Fibroblast of lung (primary cell): ENCODE measurements around the gene CCL25. TPM values are rescaled to one million over a fixed set of nuclear protein-coding genes. Genes with fewer than 3 reads are reported as not detected.

Experiments
- DNase-seq, 2 donors: peaks; one replicate each; pipeline versions ENCODE4 v3.0.0 to v3.0.0-alpha.2; 2010; ENCODE audit warnings: low read depth in 2 of 2
- H2AFZ ChIP-seq: 2 replicates; pipeline ENCODE4 v1.5.1; 2012; ENCODE audit warnings: low read length, control low read depth, inconsistent platforms
- H3K27ac ChIP-seq: 2 replicates; pipeline ENCODE4 v1.5.1; 2011; ENCODE audit warnings: low read length, control low read depth; ENCODE audit not compliant: insufficient read depth
- H3K27me3 ChIP-seq: 2 replicates; pipeline ENCODE4 v1.5.1; 2011; ENCODE audit warnings: mild to moderate bottlenecking, low read length; ENCODE audit not compliant: control insufficient read depth, insufficient read depth
- H3K36me3 ChIP-seq: 2 replicates; pipeline ENCODE4 v1.5.1; 2011; ENCODE audit warnings: low read length; ENCODE audit not compliant: control insufficient read depth, insufficient read depth
- H3K4me1 ChIP-seq: 2 replicates; pipeline ENCODE4 v1.5.1; 2011; ENCODE audit warnings: low read length; ENCODE audit not compliant: control insufficient read depth, insufficient read depth; ENCODE audit errors: extremely low read depth
- H3K4me2 ChIP-seq: 2 replicates; pipeline ENCODE4 v1.5.1; 2011; ENCODE audit warnings: low read length, control low read depth; ENCODE audit not compliant: insufficient read depth; ENCODE audit errors: extremely low read depth
- H3K4me3 ChIP-seq, 4 experiments: fragments of 200-600 bp in 1 of 4; sonication (generic) in 1 of 4; replicated peaks in 1 of 4; 2 replicates each; pipeline ENCODE4 v1.5.1; 2011 to 2016; ENCODE audit warnings: low read length in 4 of 4, low read depth in 3 of 4, mild to moderate bottlenecking in 3 of 4, control low read depth in 2 of 4, inconsistent platforms in 1 of 4, mixed read lengths in 1 of 4; ENCODE audit not compliant: insufficient read depth in 1 of 4; ENCODE audit errors: control extremely low read depth in 1 of 4
- H3K79me2 ChIP-seq: 2 replicates; pipeline ENCODE4 v1.5.1; 2012; ENCODE audit warnings: mild to moderate bottlenecking, low read length, inconsistent platforms; ENCODE audit not compliant: control insufficient read depth, insufficient read depth
- H3K9ac ChIP-seq: 2 replicates; pipeline ENCODE4 v1.5.1; 2011; ENCODE audit warnings: mild to moderate bottlenecking, low read length, control low read depth; ENCODE audit not compliant: insufficient read depth
- H3K9me3 ChIP-seq: 2 replicates; pipeline ENCODE4 v1.5.1; 2012; ENCODE audit warnings: low read depth, low read length; ENCODE audit not compliant: control insufficient read depth, insufficient read depth
- H4K20me1 ChIP-seq: 2 replicates; pipeline ENCODE4 v1.5.1; 2011; ENCODE audit warnings: low read length; ENCODE audit not compliant: control insufficient read depth, insufficient read depth; ENCODE audit errors: extremely low read depth
- CTCF ChIP-seq, 2 donors: IDR thresholded peaks in 1 of 2; conservative IDR thresholded peaks in 1 of 2; 1 replicate in 1 of 2; 2 replicates in 1 of 2; pipeline ENCODE4 v1.5.1; 2011 to 2012; ENCODE audit warnings: low read length in 2 of 2, control low read depth in 1 of 2, inconsistent platforms in 1 of 2, low read depth in 1 of 2, mild to moderate bottlenecking in 1 of 2
- EZH2 ChIP-seq: IDR thresholded peaks from 2 replicates; pipeline ENCODE4 v1.5.1; 2012; ENCODE audit warnings: low read length, control low read depth, mild to moderate bottlenecking; ENCODE audit errors: missing control alignments
- polyA plus RNA-seq, 2 donors: library from polyadenylated mRNA; depleted of rRNA in 1 of 2; stranded (reverse) in 1 of 2; unstranded in 1 of 2; fragments of >200 nt; gene quantifications; 2 replicates each; pipeline ENCODE4 v1.2.1, GENCODE V29; 2011 to 2012; ENCODE audit warnings: missing spikeins in 1 of 2
- total RNA-seq: library from RNA; depleted of rRNA; stranded (reverse); fragments of >200 nt; gene quantifications from 2 replicates; pipeline ENCODE4 v1.2.1, GENCODE V29; 2014

Gene CCL25
- total and polyA plus RNA-seq, 2 donors (not counting 1 experiment from before 2014, with no cell fraction given) = not detected

GRCh38 chr19:8105471-8105870 lies 52.9 kb downstream of the CCL25 start:
- Histone ChIP-seq H3K79me2 (no peaks in the 10 kb centered on the region), H3K27ac (no peak overlapping the region), H2AFZ (no peak overlapping the region), H3K9me3 (no peaks in the 10 kb centered on the region), H3K9ac (no peak overlapping the region), H3K4me3 (no peak overlapping the region), H3K4me1 (no peaks in the 10 kb centered on the region), H4K20me1 (no peaks in the 10 kb centered on the region), H3K36me3 (no peaks in the 10 kb centered on the region), H3K27me3 (no peaks in the 10 kb centered on the region), H3K4me2 (no peak overlapping the region)
- TF ChIP-seq EZH2 = no peak
- TF ChIP-seq CTCF (conservative IDR thresholded peaks at IDR 0.05 in 1 of 2, IDR thresholded peaks at IDR 0.05 in 1 of 2; ENCODE audit: low read depth in 1 of 2, low read length in 2 of 2) = no peak
- DNase-seq = no peak

GRCh38 chr19:8107301-8107903 lies 54.8 kb downstream of the CCL25 start:
- no peak overlapping the region for H3K27ac ChIP-seq
- no peaks in the 10 kb centered on the region for H3K4me1 ChIP-seq
- no peaks in the 10 kb centered on the region for H3K9me3 ChIP-seq
- TF ChIP-seq CTCF (conservative IDR thresholded peaks at IDR 0.05 in 1 of 2, IDR thresholded peaks at IDR 0.05 in 1 of 2; ENCODE audit: low read depth in 1 of 2, low read length in 2 of 2) (no peak), EZH2 (no peak)
- no peak overlapping the region for H3K9ac ChIP-seq
- H3K4me2 ChIP-seq = no peak overlapping the region
- H2AFZ ChIP-seq = no peak overlapping the region
- no peak overlapping the region for H3K4me3 ChIP-seq
- H3K27me3 ChIP-seq = no peaks in the 10 kb centered on the region
- DNase-seq = no peak
- no peaks in the 10 kb centered on the region for H3K36me3 ChIP-seq
- no peaks in the 10 kb centered on the region for H4K20me1 ChIP-seq
- H3K79me2 ChIP-seq = no peaks in the 10 kb centered on the region

- Histone ChIP-seq H3K4me2 (no peak overlapping the region), H4K20me1 (no peaks in the 10 kb centered on the region), H3K9ac (no peak overlapping the region), H3K36me3 (no peaks in the 10 kb centered on the region), H2AFZ (no peak overlapping the region), H3K9me3 (no peaks in the 10 kb centered on the region), H3K4me1 (no peaks in the 10 kb centered on the region), H3K27ac (no peak overlapping the region), H3K4me3 (no peak overlapping the region), H3K79me2 (no peaks in the 10 kb centered on the region), H3K27me3 (no peaks in the 10 kb centered on the region)
- no peak for DNase-seq
- TF ChIP-seq EZH2 (no peak), CTCF (conservative IDR thresholded peaks at IDR 0.05 in 1 of 2, IDR thresholded peaks at IDR 0.05 in 1 of 2; ENCODE audit: low read depth in 1 of 2, low read length in 2 of 2) (no peak)
Measured at GRCh38 chr19:8108560-8109445, 56.2 kb downstream of the CCL25 start.
